Measurements from ENCODE around the gene SGK1.

DNA sequence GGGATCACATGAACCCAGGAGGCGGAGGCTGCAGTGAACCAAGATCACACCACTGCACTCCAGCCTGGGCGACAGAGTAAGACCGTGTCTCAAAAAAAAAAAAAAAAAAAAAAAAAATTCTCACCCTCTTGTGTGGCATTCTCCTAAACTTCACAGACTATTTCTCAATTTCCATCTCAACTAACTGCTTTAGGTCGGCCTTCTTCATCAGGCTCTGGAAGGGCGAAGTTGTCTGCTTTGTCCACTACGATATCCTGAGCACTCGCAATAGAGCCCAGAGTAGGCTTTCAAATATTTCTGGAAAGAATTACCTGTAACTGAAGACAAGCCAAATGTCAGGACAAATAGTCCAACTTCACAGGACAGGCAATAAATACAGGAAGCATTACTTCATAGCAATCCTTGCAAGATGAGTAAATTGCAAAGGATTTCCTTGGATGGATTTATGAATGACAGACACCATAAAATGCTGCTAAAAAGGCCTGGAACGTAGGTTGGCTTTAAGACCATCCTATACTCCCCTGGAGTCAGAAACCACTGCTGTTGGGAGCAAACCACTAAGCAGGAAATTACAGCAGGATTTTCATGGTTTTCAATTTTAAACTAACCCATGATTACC lies 149.2 kb downstream of the SGK1 start:
- no peak for TF ChIP-seq POLR2A (IDR thresholded peaks at IDR 0.05)
- TF ChIP-seq, protein P1, sequence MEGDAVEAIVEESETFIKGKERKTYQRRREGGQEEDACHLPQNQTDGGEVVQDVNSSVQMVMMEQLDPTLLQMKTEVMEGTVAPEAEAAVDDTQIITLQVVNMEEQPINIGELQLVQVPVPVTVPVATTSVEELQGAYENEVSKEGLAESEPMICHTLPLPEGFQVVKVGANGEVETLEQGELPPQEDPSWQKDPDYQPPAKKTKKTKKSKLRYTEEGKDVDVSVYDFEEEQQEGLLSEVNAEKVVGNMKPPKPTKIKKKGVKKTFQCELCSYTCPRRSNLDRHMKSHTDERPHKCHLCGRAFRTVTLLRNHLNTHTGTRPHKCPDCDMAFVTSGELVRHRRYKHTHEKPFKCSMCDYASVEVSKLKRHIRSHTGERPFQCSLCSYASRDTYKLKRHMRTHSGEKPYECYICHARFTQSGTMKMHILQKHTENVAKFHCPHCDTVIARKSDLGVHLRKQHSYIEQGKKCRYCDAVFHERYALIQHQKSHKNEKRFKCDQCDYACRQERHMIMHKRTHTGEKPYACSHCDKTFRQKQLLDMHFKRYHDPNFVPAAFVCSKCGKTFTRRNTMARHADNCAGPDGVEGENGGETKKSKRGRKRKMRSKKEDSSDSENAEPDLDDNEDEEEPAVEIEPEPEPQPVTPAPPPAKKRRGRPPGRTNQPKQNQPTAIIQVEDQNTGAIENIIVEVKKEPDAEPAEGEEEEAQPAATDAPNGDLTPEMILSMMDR (IDR thresholded peaks at IDR 0.05), result no peak

Data from breast epithelium (tissue), 3 donors.